Endodermal cell (in vitro differentiated cells): ENCODE measurements around the gene ACBD4. TPM values are rescaled to one million over a fixed set of nuclear protein-coding genes. Genes with fewer than 3 reads are reported as not detected.
A peak's percentile ranks its signal among the peaks of the same experiment; 100 is the strongest.

Source experiments
- DNase-seq: peaks from one replicate; pipeline ENCODE4 v3.0.0-alpha.2; 2017
- H3K27ac ChIP-seq: 2 replicates; pipeline ENCODE4 v1.5.1; 2013; ENCODE audit warnings: mild to moderate bottlenecking, low read depth, low read length, moderate library complexity
- H3K27me3 ChIP-seq: 2 replicates; pipeline ENCODE4 v1.6.1; 2013; ENCODE audit warnings: mild to moderate bottlenecking, low read length, moderate library complexity; ENCODE audit not compliant: insufficient read depth, control insufficient read depth, poor library complexity, severe bottlenecking
- H3K36me3 ChIP-seq: 2 replicates; pipeline ENCODE4 v1.7.0; 2013; ENCODE audit warnings: mild to moderate bottlenecking, low read length, moderate library complexity; ENCODE audit not compliant: control insufficient read depth, insufficient read depth
- H3K4me1 ChIP-seq: one replicate; pipeline ENCODE4 v1.7.0; 2013; ENCODE audit warnings: low read length; ENCODE audit not compliant: control insufficient read depth, insufficient read depth
- H3K4me3 ChIP-seq: 2 replicates; pipeline ENCODE4 v1.5.1; 2013; ENCODE audit warnings: mild to moderate bottlenecking, low read length, moderate library complexity
- H3K9ac ChIP-seq: 2 replicates; pipeline ENCODE4 v1.6.1; 2013; ENCODE audit warnings: mild to moderate bottlenecking, low read length, moderate library complexity; ENCODE audit not compliant: poor library complexity, severe bottlenecking; ENCODE audit errors: extremely low read depth
- H3K9me3 ChIP-seq: 2 replicates; pipeline ENCODE4 v1.6.1; 2013; ENCODE audit warnings: mild to moderate bottlenecking, low read length, moderate library complexity; ENCODE audit not compliant: control insufficient read depth
- H3K27ac Mint-ChIP-seq: 2 replicates; pipeline ENCODE4 v1.8.0; 2020; ENCODE audit warnings: mixed read lengths
- H3K27me3 Mint-ChIP-seq: 2 replicates; pipeline ENCODE4 v1.8.0; 2021; ENCODE audit warnings: mild to moderate bottlenecking, mixed read lengths; ENCODE audit not compliant: insufficient read depth
- H3K36me3 Mint-ChIP-seq: 2 replicates; pipeline ENCODE4 v1.8.0; 2020; ENCODE audit warnings: low read depth, mixed read lengths
- H3K4me1 Mint-ChIP-seq: 2 replicates; pipeline ENCODE4 v1.8.0; 2020; ENCODE audit warnings: mixed read lengths
- H3K4me3 Mint-ChIP-seq: 2 replicates; pipeline ENCODE4 v1.8.0; 2020; ENCODE audit warnings: mild to moderate bottlenecking, moderate library complexity, mixed read lengths
- H3K9me3 Mint-ChIP-seq: 2 replicates; pipeline ENCODE4 v1.8.0; 2020; ENCODE audit warnings: mild to moderate bottlenecking, mixed read lengths
- WGBS, 2 experiments: methylation state at CpG; one replicate each; pipeline versions ENCODE4 v1.1.5 to v1.1.7; 2013; ENCODE audit warnings: missing lambda C conversion rate in 2 of 2, mixed read lengths in 1 of 2; ENCODE audit not compliant: insufficient coverage in 1 of 2, insufficient read length in 1 of 2; 5-methylcytosine and 5-hydroxymethylcytosine counted together
- total RNA-seq, 2 donors: library from RNA; stranded (reverse); fragmentation: NEBNext Ultra II Directional in 1 of 2; extraction: Animal tissue kit (Norgen Biotek cat#: 25700) in 1 of 2; gene quantifications; 2 replicates in 1 of 2; 3 replicates in 1 of 2; pipeline ENCODE4 v1.2.1, GENCODE V29; 2021
- TF ChIP-seq, protein P1 (sequence below): fragments of 200-600 bp; sonication (generic); conservative IDR thresholded peaks from 2 replicates; pipeline ENCODE4 v1.5.0; 2021; ENCODE audit warnings: antibody characterized with exemption, mild to moderate bottlenecking

The ACBD4 gene
- total RNA-seq, 2 donors from 2014 or later: 17.4 to 19.5 TPM

DNA sequence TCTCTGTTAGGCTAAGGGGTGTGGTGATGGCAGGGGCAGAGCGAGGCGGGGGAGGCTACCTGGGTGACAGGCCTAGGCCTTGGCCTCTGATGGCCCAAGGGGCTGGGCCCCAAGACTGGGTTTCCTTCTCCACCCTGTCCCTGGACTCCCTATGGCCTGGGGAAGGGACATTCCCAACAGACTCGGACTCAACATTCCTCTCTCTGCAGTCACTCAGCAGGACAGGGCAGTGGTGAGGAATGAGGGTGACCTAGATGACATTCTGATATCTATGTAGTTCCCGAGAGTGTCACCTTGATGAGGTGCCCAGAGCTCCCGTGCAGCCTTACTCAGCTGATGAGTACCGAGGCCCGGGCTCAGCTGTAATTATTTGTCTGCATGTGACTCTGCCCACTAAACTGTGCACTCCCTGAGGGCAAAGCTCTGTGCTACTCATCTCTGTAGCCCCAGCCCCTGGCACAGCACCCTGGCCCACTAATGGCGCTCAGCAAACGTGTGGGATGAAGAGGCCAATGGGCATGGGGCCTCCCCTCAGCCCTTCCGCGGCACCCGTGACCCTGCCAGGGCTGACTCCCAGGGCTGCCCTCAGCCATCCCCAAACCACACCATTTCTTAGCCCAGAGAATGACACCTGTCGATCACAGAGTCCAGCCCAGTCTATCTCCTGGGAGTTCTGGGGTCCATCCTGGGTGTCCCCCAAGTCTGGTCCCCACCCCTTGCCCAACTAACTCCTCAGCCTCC lies 5.4 kb upstream of the ACBD4 start:
- peaks cover 20% of the 10 kb centered on the region for H3K4me1 Mint-ChIP-seq
- no peaks in the 10 kb centered on the region for H3K9me3 ChIP-seq
- peak overlapping the region; percentile 30 for H3K9ac ChIP-seq
- WGBS, 2 experiments: 88 to 95% methylated on average over 13 of the region's 13 CpGs
- H3K27ac ChIP-seq: no peak overlapping the region
- DNase-seq: peak; percentile 57
- H3K27me3 Mint-ChIP-seq: no peaks in the 10 kb centered on the region
- H3K27ac Mint-ChIP-seq: no peak overlapping the region
- no peak overlapping the region for H3K4me3 ChIP-seq
- no peak overlapping the region for H3K4me3 Mint-ChIP-seq
- no peaks in the 10 kb centered on the region for H3K36me3 ChIP-seq
- H3K36me3 Mint-ChIP-seq: no peaks in the 10 kb centered on the region
- no peaks in the 10 kb centered on the region for H3K27me3 ChIP-seq
- no peaks in the 10 kb centered on the region for H3K9me3 Mint-ChIP-seq
- H3K4me1 ChIP-seq: peaks cover 11% of the 10 kb centered on the region
- TF ChIP-seq, protein P1, sequence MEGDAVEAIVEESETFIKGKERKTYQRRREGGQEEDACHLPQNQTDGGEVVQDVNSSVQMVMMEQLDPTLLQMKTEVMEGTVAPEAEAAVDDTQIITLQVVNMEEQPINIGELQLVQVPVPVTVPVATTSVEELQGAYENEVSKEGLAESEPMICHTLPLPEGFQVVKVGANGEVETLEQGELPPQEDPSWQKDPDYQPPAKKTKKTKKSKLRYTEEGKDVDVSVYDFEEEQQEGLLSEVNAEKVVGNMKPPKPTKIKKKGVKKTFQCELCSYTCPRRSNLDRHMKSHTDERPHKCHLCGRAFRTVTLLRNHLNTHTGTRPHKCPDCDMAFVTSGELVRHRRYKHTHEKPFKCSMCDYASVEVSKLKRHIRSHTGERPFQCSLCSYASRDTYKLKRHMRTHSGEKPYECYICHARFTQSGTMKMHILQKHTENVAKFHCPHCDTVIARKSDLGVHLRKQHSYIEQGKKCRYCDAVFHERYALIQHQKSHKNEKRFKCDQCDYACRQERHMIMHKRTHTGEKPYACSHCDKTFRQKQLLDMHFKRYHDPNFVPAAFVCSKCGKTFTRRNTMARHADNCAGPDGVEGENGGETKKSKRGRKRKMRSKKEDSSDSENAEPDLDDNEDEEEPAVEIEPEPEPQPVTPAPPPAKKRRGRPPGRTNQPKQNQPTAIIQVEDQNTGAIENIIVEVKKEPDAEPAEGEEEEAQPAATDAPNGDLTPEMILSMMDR: no peak

DNA sequence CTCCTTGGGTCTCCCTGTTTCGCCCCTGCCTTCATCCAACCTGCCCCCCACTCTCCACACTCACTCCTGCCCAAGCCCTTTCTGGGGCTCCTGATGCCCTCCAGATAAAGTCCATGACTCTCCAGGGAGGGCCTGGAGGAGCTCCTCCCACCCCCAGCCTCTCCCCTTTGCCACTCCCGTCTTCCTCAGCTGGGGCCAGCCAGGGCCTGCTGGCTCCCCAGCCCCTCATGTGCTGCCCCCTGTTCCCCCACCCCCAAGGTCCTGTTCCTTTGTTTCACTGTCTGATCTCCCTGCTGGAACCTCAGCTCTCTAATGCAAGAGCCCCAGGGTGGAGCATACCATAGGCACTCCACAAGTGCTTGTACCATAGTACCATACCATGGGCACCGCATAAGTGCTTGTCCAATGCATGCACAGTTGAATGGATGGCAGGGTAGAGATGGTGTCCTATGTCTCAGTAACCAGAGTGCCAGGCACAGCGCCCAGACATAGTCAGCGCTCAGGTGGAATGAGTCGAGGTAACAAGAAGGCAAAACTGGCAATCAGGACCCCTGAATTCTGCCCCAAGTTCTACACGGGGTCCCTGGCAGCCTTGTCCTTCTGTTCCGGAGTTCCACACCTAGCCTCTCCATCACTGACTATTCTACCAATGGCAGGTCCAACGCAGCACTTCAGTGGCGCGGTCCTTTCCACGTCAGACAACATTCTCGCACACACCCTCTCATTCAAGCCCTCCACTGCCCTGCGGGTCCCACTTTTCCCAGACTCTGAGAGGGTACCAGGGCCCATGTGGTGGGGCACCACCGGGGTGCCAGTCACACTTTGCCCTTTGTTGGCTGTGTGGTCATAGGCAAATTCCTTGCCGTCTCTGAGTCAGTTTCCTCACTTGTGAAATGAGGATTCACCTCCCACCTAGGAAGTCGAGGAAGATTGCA lies 4.5 kb upstream of the ACBD4 start:
- Histone ChIP-seq H3K36me3 (no peaks in the 10 kb centered on the region), H3K27me3 (no peaks in the 10 kb centered on the region), H3K4me1 (peaks cover 11% of the 10 kb centered on the region), H3K9ac (no peak overlapping the region), H3K27ac (no peak overlapping the region), H3K4me3 (peak overlapping the region; percentile 75), H3K9me3 (no peaks in the 10 kb centered on the region)
- H3K4me3 Mint-ChIP-seq: peak overlapping the region; percentile 67
- no peak for DNase-seq
- no peaks in the 10 kb centered on the region for H3K36me3 Mint-ChIP-seq
- H3K4me1 Mint-ChIP-seq: peaks cover 23% of the 10 kb centered on the region
- H3K27ac Mint-ChIP-seq: no peak overlapping the region
- no peaks in the 10 kb centered on the region for H3K27me3 Mint-ChIP-seq
- TF ChIP-seq, protein P1: no peak
- H3K9me3 Mint-ChIP-seq: no peaks in the 10 kb centered on the region
- WGBS, 2 experiments: 87 to 89% methylated on average over 11 to 17 of the region's 17 CpGs

DNA sequence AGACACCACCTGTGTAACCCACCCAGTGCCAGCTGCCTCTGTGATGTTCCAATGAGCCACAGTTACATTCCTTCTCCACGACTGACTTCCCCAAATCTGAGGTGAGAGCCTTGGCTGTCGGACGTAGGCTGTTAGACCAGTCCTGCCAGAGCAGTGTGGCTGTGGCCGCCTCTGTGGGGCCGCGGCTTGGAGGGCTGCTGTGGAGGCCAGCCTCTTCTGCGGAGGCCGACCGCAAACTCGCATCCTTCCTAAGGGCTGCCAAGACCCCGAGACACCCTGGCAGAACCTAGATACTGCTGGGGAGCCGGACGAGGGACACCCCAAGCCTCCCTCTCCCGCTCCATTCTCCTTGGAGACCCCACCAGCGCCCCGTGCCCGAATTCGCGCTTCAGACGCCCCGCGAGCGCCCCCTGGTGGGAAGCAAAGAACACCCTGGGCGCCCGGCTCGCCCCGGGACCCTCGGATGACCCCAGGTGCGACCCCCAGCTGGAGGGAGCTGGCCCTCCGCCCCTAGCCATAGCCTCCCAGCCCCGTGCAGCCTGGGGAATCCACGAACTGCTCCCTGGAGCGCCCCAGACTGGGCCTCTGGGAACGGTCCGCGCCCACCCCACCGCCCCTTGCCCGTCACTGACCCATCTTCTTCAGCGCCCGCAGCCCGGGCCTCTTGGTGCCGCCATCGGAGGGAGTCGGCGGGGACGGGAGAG lies 3.7 kb upstream of the ACBD4 start:
- peak; percentile 95 for DNase-seq
- 18 to 23% methylated on average over 16 to 46 of the region's 46 CpGs for WGBS, 2 experiments
- no peak overlapping the region for H3K27ac Mint-ChIP-seq
- Histone ChIP-seq H3K9ac (peak overlapping the region; percentile 44), H3K9me3 (no peaks in the 10 kb centered on the region), H3K27me3 (no peaks in the 10 kb centered on the region), H3K4me3 (peak overlapping the region; percentile 75), H3K4me1 (peaks cover 11% of the 10 kb centered on the region), H3K27ac (no peak overlapping the region), H3K36me3 (no peaks in the 10 kb centered on the region)
- H3K27me3 Mint-ChIP-seq: no peaks in the 10 kb centered on the region
- H3K4me3 Mint-ChIP-seq: peak overlapping the region; percentile 67
- H3K4me1 Mint-ChIP-seq: peaks cover 23% of the 10 kb centered on the region
- no peaks in the 10 kb centered on the region for H3K9me3 Mint-ChIP-seq
- TF ChIP-seq, protein P1: peak; percentile 99
- no peaks in the 10 kb centered on the region for H3K36me3 Mint-ChIP-seq
